ENCODE measurements around the gene EME1. TPM values are rescaled to one million over a fixed set of nuclear protein-coding genes. Genes with fewer than 3 reads are reported as not detected.
A peak's percentile ranks its signal among the peaks of the same experiment; 100 is the strongest.

Gene EME1
- total and polyA plus RNA-seq, 2 of the 13 experiments (the other 11 are each of a cell fraction or from before 2014, with no cell fraction given) = 20.7 to 24.6 TPM

GRCh38 chr17:50397111-50397918 is 24.3 kb downstream of the EME1 start, which contains the start of gene LRRC59 (continued):
- peak; percentile 93 for TF ChIP-seq TOE1 (CRISPR knock-in tag; IDR thresholded peaks at IDR 0.05)
- TF ChIP-seq KDM1A (CRISPR knock-in tag; IDR thresholded peaks at IDR 0.05) = peak; percentile 78
- TF ChIP-seq ZNF616 (CRISPR knock-in tag; IDR thresholded peaks at IDR 0.05; ENCODE audit: low read depth) = 0 out of 2 replicates have a peak, but pooled peaks have one; percentile 56
- peak; percentile 98 for TF ChIP-seq ZNF607 (CRISPR knock-in tag; IDR thresholded peaks at IDR 0.05; ENCODE audit: borderline replicate concordance)
- peak; percentile 26; the same call in 1 of the 2 replicates for TF ChIP-seq ZNF775 (CRISPR knock-in tag; IDR thresholded peaks at IDR 0.05; ENCODE audit: borderline replicate concordance)
- peak; percentile 97 for TF ChIP-seq SRY (CRISPR knock-in tag; IDR thresholded peaks at IDR 0.05)
- TF ChIP-seq ZNF430 (CRISPR knock-in tag; IDR thresholded peaks at IDR 0.05) = peak; percentile 79; the same call in 1 of the 2 replicates
- peak; percentile 94; the same call in 1 of the 2 replicates for TF ChIP-seq ZNF224 (CRISPR knock-in tag; IDR thresholded peaks at IDR 0.05)
- TF ChIP-seq SIX1 (CRISPR knock-in tag; IDR thresholded peaks at IDR 0.05; ENCODE audit: borderline replicate concordance) = no peak
- peak; percentile 94 for TF ChIP-seq REL (CRISPR knock-in tag; conservative IDR thresholded peaks at IDR 0.05)
- TF ChIP-seq MEF2D (CRISPR knock-in tag; IDR thresholded peaks at IDR 0.05) = peak; percentile 97
- TF ChIP-seq ZFP36L1 (CRISPR knock-in tag; IDR thresholded peaks at IDR 0.05) = peak; percentile 84; the same call in 1 of the 2 replicates
- TF ChIP-seq ZNF317 (CRISPR knock-in tag; IDR thresholded peaks at IDR 0.05) = peak; percentile 92
- TF ChIP-seq HIVEP1 (CRISPR knock-in tag; IDR thresholded peaks at IDR 0.05) = peak; percentile 93
- TF ChIP-seq RXRB (CRISPR knock-in tag; IDR thresholded peaks at IDR 0.05; ENCODE audit: borderline replicate concordance) = peak; percentile 92
- peak; percentile 49; the same call in 1 of the 2 replicates for TF ChIP-seq RBAK (CRISPR knock-in tag; IDR thresholded peaks at IDR 0.05)
- TF ChIP-seq NKX3-1 (CRISPR knock-in tag; IDR thresholded peaks at IDR 0.05) = peak; percentile 27; the same call in 1 of the 2 replicates
- TF ChIP-seq CEBPG (CRISPR knock-in tag; IDR thresholded peaks at IDR 0.05) = peak; percentile 81
- TF ChIP-seq WIZ (CRISPR knock-in tag; IDR thresholded peaks at IDR 0.05) = no peak; the same call in 1 of the 2 replicates
- peak; percentile 98 for TF ChIP-seq TIGD3 (CRISPR knock-in tag; IDR thresholded peaks at IDR 0.05; ENCODE audit: borderline replicate concordance)
- peak; percentile 72 for TF ChIP-seq KDM5A (IDR thresholded peaks at IDR 0.05; ENCODE audit: borderline replicate concordance, low read length)
- peak; percentile 100 for TF ChIP-seq REPIN1 (CRISPR knock-in tag; IDR thresholded peaks at IDR 0.05; ENCODE audit: borderline replicate concordance, low read depth)
- TF ChIP-seq, protein P1, sequence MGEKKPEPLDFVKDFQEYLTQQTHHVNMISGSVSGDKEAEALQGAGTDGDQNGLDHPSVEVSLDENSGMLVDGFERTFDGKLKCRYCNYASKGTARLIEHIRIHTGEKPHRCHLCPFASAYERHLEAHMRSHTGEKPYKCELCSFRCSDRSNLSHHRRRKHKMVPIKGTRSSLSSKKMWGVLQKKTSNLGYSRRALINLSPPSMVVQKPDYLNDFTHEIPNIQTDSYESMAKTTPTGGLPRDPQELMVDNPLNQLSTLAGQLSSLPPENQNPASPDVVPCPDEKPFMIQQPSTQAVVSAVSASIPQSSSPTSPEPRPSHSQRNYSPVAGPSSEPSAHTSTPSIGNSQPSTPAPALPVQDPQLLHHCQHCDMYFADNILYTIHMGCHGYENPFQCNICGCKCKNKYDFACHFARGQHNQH (CRISPR knock-in tag; IDR thresholded peaks at IDR 0.05) = peak; percentile 97
- TF ChIP-seq SRSF4 (IDR thresholded peaks at IDR 0.05; ENCODE audit: low read depth, low read length, poor library complexity, severe bottlenecking) = no peak
- peak; percentile 91 for TF ChIP-seq TP53 (CRISPR knock-in tag; conservative IDR thresholded peaks at IDR 0.05)
- peak; percentile 83 for TF ChIP-seq GABPA (IDR thresholded peaks at IDR 0.05; ENCODE audit: low read depth, low read length)
- TF ChIP-seq GABPA (CRISPR knock-in tag; IDR thresholded peaks at IDR 0.05; ENCODE audit: low read depth) = peak; percentile 90
- TF ChIP-seq ZFAT (CRISPR knock-in tag; conservative IDR thresholded peaks at IDR 0.05) = no peak; the same call in 1 of the 2 replicates
- no peak; the same call in 1 of the 2 replicates for TF ChIP-seq ZNF484 (CRISPR knock-in tag; IDR thresholded peaks at IDR 0.05; ENCODE audit: borderline replicate concordance, low read depth)
- TF ChIP-seq MATR3 (CRISPR knock-in tag; IDR thresholded peaks at IDR 0.05) = no peak
